ENCODE measurements around the gene KLHDC9. TPM values are rescaled to one million over a fixed set of nuclear protein-coding genes. Genes with fewer than 3 reads are reported as not detected.

KLHDC9 gene
- total RNA-seq, 1 donor from 2014 or later: 6.5 TPM

DNA sequence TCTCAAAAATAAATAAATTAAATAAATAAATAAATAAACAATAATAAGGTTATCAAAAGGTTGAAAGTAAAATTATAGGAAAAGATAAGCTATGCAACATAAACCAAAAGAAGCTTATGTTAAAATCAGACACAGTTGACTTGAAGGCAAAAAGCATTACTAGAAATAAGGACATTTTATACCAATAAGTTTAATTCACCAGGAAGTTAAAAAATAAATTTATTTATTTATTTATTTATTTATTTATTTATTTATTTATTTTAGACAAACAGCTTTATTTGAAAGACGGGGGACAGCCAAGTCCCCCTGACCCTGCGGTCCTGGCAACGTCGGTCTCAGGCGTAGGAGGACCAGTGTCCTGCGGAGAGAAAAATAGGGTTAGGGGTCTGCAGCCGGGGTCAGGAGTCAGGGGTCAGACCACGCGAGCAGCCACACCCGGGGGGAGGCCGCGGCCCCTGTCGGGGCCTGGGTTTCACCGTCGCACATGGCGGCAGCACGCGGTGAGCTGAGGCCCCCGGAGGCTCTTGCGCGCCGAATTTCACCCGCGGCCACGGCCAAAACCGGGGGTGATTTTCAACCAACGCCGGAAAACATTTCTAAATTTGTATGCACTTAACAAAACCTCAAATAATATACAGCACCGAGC, 42.7 kb downstream of the KLHDC9 start:
- TF ChIP-seq, protein P1, sequence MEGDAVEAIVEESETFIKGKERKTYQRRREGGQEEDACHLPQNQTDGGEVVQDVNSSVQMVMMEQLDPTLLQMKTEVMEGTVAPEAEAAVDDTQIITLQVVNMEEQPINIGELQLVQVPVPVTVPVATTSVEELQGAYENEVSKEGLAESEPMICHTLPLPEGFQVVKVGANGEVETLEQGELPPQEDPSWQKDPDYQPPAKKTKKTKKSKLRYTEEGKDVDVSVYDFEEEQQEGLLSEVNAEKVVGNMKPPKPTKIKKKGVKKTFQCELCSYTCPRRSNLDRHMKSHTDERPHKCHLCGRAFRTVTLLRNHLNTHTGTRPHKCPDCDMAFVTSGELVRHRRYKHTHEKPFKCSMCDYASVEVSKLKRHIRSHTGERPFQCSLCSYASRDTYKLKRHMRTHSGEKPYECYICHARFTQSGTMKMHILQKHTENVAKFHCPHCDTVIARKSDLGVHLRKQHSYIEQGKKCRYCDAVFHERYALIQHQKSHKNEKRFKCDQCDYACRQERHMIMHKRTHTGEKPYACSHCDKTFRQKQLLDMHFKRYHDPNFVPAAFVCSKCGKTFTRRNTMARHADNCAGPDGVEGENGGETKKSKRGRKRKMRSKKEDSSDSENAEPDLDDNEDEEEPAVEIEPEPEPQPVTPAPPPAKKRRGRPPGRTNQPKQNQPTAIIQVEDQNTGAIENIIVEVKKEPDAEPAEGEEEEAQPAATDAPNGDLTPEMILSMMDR (conservative IDR thresholded peaks at IDR 0.05; ENCODE audit: low read depth, low read length): no peak
- H3K4me3 ChIP-seq (ENCODE audit: low read depth, low read length): no peak overlapping the region
- no peak for DNase-seq (ENCODE audit: low read depth)

DNA sequence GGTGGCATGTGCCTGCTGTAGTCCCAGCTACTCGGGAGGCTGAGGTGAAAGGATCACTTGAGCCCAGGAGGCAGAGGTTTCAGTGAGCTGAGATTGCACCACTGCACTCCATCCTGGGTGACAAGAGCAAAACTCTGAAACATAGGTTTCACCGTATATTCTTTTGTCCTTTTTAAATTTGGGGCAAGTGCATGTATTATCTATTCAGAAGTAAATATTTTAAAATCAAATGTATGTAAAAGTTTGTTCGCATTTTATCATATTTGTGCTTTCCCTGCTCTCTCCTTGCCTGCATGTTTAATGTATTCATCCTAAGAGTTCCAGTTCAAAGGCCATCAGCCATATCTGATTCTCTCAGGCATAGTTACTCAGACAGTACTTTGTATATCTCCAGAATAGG, 47.7 kb downstream of the KLHDC9 start:
- H3K4me3 ChIP-seq (ENCODE audit: low read depth, low read length): no peak overlapping the region
- no peak for DNase-seq (ENCODE audit: low read depth)
- TF ChIP-seq, protein P1 (conservative IDR thresholded peaks at IDR 0.05; ENCODE audit: low read depth, low read length): no peak

Other genes with a start within 250 kb of the KLHDC9 start
- gene CD244, start 235.5 kb upstream of the KLHDC9 start, total RNA-seq: not detected in 2 replicates
- gene ITLN1, start 213.2 kb upstream of the KLHDC9 start, total RNA-seq: not detected in 2 replicates
- not detected in 2 replicates for gene ITLN2, start 143.6 kb upstream of the KLHDC9 start, total RNA-seq
- gene F11R, start 77.2 kb upstream of the KLHDC9 start, total RNA-seq: 42.2 and 57.8 TPM in 2 replicates
- 52.0 and 148 TPM in 2 replicates for gene TSTD1, start 59.4 kb upstream of the KLHDC9 start, total RNA-seq
- gene USF1, start 52.4 kb upstream of the KLHDC9 start, total RNA-seq: 37.9 and 53.7 TPM in 2 replicates
- 0.06 and 0.07 TPM in 2 replicates for gene ARHGAP30, start 28.5 kb upstream of the KLHDC9 start, total RNA-seq
- gene NECTIN4, start 8.8 kb upstream of the KLHDC9 start, total RNA-seq: 3.0 and 6.1 TPM in 2 replicates
- 102 and 103 TPM in 2 replicates for gene PFDN2, start 19.7 kb downstream of the KLHDC9 start, total RNA-seq
- gene NIT1, start 19.7 kb downstream of the KLHDC9 start, total RNA-seq: 34.2 and 55.9 TPM in 2 replicates
- gene DEDD, start 34.3 kb downstream of the KLHDC9 start, total RNA-seq: 22.8 and 24.7 TPM in 2 replicates
- gene UFC1, start 55.6 kb downstream of the KLHDC9 start, total RNA-seq: 84.7 and 117 TPM in 2 replicates
- gene USP21, start 61.1 kb downstream of the KLHDC9 start, total RNA-seq: 10.2 and 20.6 TPM in 2 replicates
- gene PPOX, start 68.1 kb downstream of the KLHDC9 start, total RNA-seq: 20.3 and 22.0 TPM in 2 replicates
- 46.2 and 50.7 TPM in 2 replicates for gene B4GALT3, start 79.1 kb downstream of the KLHDC9 start, total RNA-seq
- gene ADAMTS4, start 100.7 kb downstream of the KLHDC9 start, total RNA-seq: under 0.01 TPM in 1 of 2 replicates, not detected in the other
- 104 and 124 TPM in 2 replicates for gene NDUFS2, start 104.0 kb downstream of the KLHDC9 start, total RNA-seq
- not detected in 2 replicates for gene FCER1G, start 116.9 kb downstream of the KLHDC9 start, total RNA-seq
- gene APOA2, start 125.3 kb downstream of the KLHDC9 start, total RNA-seq: not detected in 2 replicates
- 6.2 and 12.4 TPM in 2 replicates for gene TOMM40L, start 127.7 kb downstream of the KLHDC9 start, total RNA-seq
- gene NR1I3, start 139.8 kb downstream of the KLHDC9 start, total RNA-seq: not detected in 2 replicates
- gene PCP4L1, start 160.4 kb downstream of the KLHDC9 start, total RNA-seq: 0.35 TPM in 1 of 2 replicates, not detected in the other
- gene MPZ, start 211.6 kb downstream of the KLHDC9 start, total RNA-seq: 0.69 and 1.2 TPM in 2 replicates
- 12.7 and 15.8 TPM in 2 replicates for gene SDHC, start 216.0 kb downstream of the KLHDC9 start, total RNA-seq